Central memory CD4-positive, alpha-beta T cell (primary cell): Measurements from ENCODE around the gene SMR3A.

Experiments used
- DNase-seq: peaks from one replicate; pipeline ENCODE4 v3.0.0; 2022
- total RNA-seq, 3 experiments: gene quantifications; one replicate each; lab custom pipeline; 2026; lab: John Stamatoyannopoulos, UW

SMR3A gene
- 0 reads per million in 3 experiments for total RNA-seq

GRCh38 chr4:70360460-70360859 is at the start of gene SMR3A:
TSS of gene SMR3A (plus strand) at chr4:70360760. CDS start at chr4:70362116, 1,356 bp downstream.
- DNase-seq: no peak

- DNase-seq: no peak
These were observed 46.8 kb upstream of the SMR3A start for GRCh38 chr4:70313736-70314135.

- no peak for DNase-seq
These were observed 44.6 kb upstream of the SMR3A start for GRCh38 chr4:70315928-70316327.

- DNase-seq: no peak
These were observed 34.5 kb upstream of the SMR3A start for GRCh38 chr4:70326052-70326451.

GRCh38 chr4:70334681-70335080 is 25.9 kb upstream of the SMR3A start, which contains the start of gene CABS1:
TSS of gene CABS1 (plus strand) at chr4:70334981. CDS start at chr4:70335040, 59 bp downstream.
- no peak for DNase-seq

- no peak for DNase-seq
These were observed 24.5 kb upstream of the SMR3A start for GRCh38 chr4:70336043-70336442.

GRCh38 chr4:70337886-70338420 is 22.6 kb upstream of the SMR3A start:
- DNase-seq: no peak

- DNase-seq: no peak
These were observed 4.4 kb upstream of the SMR3A start for GRCh38 chr4:70356185-70356584.

- DNase-seq: no peak
These were observed 1.4 kb upstream of the SMR3A start for GRCh38 chr4:70359115-70359661.

GRCh38 chr4:70364002-70364401 is 3.4 kb downstream of the SMR3A start:
- DNase-seq: no peak

- no peak for DNase-seq
These were observed 4.9 kb downstream of the SMR3A start for GRCh38 chr4:70365479-70365878.

- DNase-seq: no peak
These were observed 7.3 kb downstream of the SMR3A start for GRCh38 chr4:70367813-70368212.

- DNase-seq: no peak
These were observed 11.4 kb downstream of the SMR3A start for GRCh38 chr4:70371987-70372386.

- no peak for DNase-seq
These were observed 12.2 kb downstream of the SMR3A start for GRCh38 chr4:70372760-70373159.

- no peak for DNase-seq
These were observed 20.0 kb downstream of the SMR3A start for GRCh38 chr4:70380578-70380977.

- no peak for DNase-seq
These were observed 22.2 kb downstream of the SMR3A start, which contains the start of gene SMR3B for GRCh38 chr4:70382691-70383181. TSS of gene SMR3B (plus strand) at chr4:70383131. CDS start at chr4:70384511, 1,380 bp downstream.

GRCh38 chr4:70392057-70392776 is 31.7 kb downstream of the SMR3A start:
- no peak for DNase-seq

GRCh38 chr4:70397580-70397979 is 37.0 kb downstream of the SMR3A start, which contains the start of gene OPRPN:
TSS of gene OPRPN (plus strand) at chr4:70397940. CDS start at chr4:70399286, 1,346 bp downstream.
- DNase-seq: no peak

GRCh38 chr4:70399319-70399718 is 38.8 kb downstream of the SMR3A start:
- no peak for DNase-seq

- no peak for DNase-seq
These were observed 42.2 kb downstream of the SMR3A start for GRCh38 chr4:70402762-70403161.

- DNase-seq: no peak
These were observed 45.2 kb downstream of the SMR3A start for GRCh38 chr4:70405765-70406164.
